WI38 (cell line): ENCODE results near the gene SLC35B2.

ENCODE experiments used
- H3K4me3 ChIP-seq: 2 replicates; pipeline ENCODE4 v1.5.1; 2011; ENCODE audit warnings: low read depth, mild to moderate bottlenecking, control low read depth, low read length
- TF ChIP-seq, protein P1 (sequence below): IDR thresholded peaks from 2 replicates; pipeline ENCODE4 v1.5.1; 2012; ENCODE audit warnings: low read depth, mild to moderate bottlenecking, control low read depth, low read length

The SLC35B2 gene

DNA sequence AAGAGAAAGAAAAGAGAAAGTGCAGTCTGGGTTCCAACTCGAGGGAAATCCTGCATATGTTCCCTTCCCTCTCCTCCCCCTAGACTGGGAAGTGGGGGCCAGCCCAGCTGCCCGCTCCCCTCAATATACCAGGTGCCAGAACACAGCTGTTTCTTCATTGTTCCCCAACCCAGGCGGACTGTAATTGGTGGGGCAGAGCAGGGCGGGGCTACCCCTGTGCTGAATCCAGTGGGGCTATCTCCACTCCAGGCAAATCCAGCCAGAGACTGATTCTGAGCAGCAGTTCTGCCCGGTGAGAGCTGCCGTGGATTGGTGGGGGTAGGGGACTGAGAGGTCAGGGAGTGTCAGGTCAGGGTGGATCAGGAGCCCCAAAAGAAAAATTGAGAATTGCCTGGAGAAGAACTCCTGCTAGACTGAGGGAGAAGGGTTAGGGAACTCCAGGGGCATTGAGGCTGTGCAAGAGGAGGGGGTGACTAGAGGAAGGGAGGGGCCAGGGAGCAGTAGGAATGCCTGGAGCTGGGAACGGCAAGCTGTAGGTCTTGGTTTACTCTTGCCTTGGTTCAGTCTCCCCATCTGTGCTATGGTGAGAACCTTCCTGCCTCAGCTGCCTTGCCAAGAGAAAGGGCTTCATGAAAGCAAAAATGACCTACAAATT is 40.5 kb downstream of the SLC35B2 start, which contains the start of gene MYMX:
Gene MYMX, plus strand, starts transcription at position 250 of the 655 bp plus-strand sequence. CDS start 546 bp downstream, outside the sequence.
- H3K4me3 ChIP-seq, result no peak within 1 kb of the TSS
- TF ChIP-seq, protein P1, sequence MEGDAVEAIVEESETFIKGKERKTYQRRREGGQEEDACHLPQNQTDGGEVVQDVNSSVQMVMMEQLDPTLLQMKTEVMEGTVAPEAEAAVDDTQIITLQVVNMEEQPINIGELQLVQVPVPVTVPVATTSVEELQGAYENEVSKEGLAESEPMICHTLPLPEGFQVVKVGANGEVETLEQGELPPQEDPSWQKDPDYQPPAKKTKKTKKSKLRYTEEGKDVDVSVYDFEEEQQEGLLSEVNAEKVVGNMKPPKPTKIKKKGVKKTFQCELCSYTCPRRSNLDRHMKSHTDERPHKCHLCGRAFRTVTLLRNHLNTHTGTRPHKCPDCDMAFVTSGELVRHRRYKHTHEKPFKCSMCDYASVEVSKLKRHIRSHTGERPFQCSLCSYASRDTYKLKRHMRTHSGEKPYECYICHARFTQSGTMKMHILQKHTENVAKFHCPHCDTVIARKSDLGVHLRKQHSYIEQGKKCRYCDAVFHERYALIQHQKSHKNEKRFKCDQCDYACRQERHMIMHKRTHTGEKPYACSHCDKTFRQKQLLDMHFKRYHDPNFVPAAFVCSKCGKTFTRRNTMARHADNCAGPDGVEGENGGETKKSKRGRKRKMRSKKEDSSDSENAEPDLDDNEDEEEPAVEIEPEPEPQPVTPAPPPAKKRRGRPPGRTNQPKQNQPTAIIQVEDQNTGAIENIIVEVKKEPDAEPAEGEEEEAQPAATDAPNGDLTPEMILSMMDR, result no peak

DNA sequence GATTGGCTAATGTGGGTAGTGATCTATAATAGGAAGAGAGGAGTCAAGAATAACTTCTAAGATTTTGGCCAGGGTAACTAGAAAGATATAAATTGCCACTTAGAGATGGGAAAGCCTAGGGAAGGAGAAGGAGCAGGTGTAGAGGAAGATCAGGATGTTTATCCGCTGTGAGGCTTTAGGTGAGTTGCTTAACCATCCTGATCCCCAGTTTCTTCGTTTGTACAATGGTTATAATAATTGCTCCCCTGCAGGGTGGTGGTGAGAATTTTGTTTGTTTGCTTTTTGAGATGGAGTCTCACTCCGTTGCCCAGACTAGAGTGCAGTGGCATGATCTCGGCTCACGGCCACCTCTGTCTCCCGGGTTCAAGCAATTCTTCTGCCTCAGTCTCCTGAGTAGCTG is 43.0 kb downstream of the SLC35B2 start:
- no peak overlapping the region for H3K4me3 ChIP-seq

DNA sequence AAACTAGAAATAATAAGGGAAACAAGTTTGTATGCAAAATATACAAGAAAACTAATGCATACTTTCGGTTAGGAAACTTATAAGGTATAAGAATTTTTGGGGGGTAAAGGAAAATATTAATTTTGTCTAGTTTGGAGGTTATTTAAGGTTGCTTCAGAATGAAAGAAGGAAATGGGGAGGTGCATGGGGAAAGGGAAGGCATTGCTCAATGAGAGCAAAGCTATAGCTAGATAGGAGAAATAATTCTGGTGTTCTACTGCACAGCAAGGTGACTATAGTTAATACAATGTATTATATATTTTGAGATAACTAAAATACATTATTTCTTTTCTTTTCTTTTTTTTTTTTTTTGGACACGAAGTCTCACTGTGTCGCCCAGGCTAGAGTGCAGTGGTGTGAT is 46.0 kb downstream of the SLC35B2 start:
- TF ChIP-seq, protein P1, result no peak
- no peak overlapping the region for H3K4me3 ChIP-seq

More for the DNA sequence above, 43.0 kb downstream of the SLC35B2 start:
- TF ChIP-seq, protein P1, result no peak

DNA sequence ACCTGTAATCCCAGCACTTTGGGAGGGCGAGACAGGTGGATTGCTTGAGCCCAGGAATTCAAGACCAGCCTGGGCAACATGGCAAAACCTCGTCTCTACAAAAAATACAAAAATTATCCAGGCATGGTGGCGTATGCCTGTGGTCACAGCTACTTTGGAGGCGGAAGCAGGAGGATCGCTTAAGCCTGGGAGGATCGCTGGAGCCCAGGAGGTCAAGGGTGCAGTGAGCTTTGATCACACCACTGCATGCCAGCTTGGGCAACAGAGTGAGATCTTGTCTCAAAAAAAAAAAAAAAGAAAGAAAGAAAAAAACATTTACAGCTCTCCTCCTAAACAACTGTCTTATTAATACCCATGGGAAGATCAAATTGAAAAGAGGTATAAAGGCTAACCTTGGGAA is 49.4 kb downstream of the SLC35B2 start:
- TF ChIP-seq, protein P1, result no peak
- no peak overlapping the region for H3K4me3 ChIP-seq
